ENCODE data around the gene STPG4. TPM values are rescaled to one million over a fixed set of nuclear protein-coding genes. Genes with fewer than 3 reads are reported as not detected.

The STPG4 gene
- total and polyA plus RNA-seq, 2 of the 8 experiments (the other 6 are each of a cell fraction or from before 2014, with no cell fraction given), result 0.28 TPM; not detected in 1

DNA sequence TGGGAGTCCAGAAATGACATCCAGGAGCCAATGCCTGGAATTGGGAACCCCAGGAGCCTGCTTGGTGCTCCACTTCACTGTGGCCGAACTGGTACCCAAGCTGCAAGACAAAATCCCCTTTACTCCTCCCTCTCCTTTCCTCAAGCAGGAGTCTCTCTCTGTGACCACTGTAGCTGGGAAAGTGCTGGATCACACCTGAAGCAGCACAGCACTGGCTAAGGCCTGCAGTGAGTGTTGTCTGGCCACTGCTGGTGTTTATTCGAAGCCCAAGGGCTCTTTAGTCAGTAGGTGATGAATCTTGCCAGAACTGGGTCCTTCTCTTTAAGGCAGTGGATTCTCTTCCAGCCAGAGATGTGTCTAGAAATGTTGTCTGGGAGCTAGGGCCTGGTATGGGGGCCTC, 26.4 kb downstream of the STPG4 start (continued):
- TF ChIP-seq, protein P1, sequence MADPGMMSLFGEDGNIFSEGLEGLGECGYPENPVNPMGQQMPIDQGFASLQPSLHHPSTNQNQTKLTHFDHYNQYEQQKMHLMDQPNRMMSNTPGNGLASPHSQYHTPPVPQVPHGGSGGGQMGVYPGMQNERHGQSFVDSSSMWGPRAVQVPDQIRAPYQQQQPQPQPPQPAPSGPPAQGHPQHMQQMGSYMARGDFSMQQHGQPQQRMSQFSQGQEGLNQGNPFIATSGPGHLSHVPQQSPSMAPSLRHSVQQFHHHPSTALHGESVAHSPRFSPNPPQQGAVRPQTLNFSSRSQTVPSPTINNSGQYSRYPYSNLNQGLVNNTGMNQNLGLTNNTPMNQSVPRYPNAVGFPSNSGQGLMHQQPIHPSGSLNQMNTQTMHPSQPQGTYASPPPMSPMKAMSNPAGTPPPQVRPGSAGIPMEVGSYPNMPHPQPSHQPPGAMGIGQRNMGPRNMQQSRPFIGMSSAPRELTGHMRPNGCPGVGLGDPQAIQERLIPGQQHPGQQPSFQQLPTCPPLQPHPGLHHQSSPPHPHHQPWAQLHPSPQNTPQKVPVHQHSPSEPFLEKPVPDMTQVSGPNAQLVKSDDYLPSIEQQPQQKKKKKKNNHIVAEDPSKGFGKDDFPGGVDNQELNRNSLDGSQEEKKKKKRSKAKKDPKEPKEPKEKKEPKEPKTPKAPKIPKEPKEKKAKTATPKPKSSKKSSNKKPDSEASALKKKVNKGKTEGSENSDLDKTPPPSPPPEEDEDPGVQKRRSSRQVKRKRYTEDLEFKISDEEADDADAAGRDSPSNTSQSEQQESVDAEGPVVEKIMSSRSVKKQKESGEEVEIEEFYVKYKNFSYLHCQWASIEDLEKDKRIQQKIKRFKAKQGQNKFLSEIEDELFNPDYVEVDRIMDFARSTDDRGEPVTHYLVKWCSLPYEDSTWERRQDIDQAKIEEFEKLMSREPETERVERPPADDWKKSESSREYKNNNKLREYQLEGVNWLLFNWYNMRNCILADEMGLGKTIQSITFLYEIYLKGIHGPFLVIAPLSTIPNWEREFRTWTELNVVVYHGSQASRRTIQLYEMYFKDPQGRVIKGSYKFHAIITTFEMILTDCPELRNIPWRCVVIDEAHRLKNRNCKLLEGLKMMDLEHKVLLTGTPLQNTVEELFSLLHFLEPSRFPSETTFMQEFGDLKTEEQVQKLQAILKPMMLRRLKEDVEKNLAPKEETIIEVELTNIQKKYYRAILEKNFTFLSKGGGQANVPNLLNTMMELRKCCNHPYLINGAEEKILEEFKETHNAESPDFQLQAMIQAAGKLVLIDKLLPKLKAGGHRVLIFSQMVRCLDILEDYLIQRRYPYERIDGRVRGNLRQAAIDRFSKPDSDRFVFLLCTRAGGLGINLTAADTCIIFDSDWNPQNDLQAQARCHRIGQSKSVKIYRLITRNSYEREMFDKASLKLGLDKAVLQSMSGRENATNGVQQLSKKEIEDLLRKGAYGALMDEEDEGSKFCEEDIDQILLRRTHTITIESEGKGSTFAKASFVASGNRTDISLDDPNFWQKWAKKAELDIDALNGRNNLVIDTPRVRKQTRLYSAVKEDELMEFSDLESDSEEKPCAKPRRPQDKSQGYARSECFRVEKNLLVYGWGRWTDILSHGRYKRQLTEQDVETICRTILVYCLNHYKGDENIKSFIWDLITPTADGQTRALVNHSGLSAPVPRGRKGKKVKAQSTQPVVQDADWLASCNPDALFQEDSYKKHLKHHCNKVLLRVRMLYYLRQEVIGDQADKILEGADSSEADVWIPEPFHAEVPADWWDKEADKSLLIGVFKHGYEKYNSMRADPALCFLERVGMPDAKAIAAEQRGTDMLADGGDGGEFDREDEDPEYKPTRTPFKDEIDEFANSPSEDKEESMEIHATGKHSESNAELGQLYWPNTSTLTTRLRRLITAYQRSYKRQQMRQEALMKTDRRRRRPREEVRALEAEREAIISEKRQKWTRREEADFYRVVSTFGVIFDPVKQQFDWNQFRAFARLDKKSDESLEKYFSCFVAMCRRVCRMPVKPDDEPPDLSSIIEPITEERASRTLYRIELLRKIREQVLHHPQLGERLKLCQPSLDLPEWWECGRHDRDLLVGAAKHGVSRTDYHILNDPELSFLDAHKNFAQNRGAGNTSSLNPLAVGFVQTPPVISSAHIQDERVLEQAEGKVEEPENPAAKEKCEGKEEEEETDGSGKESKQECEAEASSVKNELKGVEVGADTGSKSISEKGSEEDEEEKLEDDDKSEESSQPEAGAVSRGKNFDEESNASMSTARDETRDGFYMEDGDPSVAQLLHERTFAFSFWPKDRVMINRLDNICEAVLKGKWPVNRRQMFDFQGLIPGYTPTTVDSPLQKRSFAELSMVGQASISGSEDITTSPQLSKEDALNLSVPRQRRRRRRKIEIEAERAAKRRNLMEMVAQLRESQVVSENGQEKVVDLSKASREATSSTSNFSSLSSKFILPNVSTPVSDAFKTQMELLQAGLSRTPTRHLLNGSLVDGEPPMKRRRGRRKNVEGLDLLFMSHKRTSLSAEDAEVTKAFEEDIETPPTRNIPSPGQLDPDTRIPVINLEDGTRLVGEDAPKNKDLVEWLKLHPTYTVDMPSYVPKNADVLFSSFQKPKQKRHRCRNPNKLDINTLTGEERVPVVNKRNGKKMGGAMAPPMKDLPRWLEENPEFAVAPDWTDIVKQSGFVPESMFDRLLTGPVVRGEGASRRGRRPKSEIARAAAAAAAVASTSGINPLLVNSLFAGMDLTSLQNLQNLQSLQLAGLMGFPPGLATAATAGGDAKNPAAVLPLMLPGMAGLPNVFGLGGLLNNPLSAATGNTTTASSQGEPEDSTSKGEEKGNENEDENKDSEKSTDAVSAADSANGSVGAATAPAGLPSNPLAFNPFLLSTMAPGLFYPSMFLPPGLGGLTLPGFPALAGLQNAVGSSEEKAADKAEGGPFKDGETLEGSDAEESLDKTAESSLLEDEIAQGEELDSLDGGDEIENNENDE (IDR thresholded peaks at IDR 0.05; ENCODE audit: insufficient replicate concordance, low read length), result no peak
- TF ChIP-seq SIX5 (IDR thresholded peaks at IDR 0.05; ENCODE audit: low read depth, low read length) (no peak), RFX5 (IDR thresholded peaks at IDR 0.05; ENCODE audit: borderline replicate concordance, low read depth, low read length) (no peak), JUND (IDR thresholded peaks at IDR 0.05; ENCODE audit: low read length) (no peak), MAFK (IDR thresholded peaks at IDR 0.05; ENCODE audit: low read depth, low read length) (no peak), TBP (IDR thresholded peaks at IDR 0.05; ENCODE audit: low read depth, low read length) (no peak), EGR1 (IDR thresholded peaks at IDR 0.05; ENCODE audit: borderline replicate concordance, low read depth, low read length) (no peak), CREB1 (IDR thresholded peaks at IDR 0.05) (no peak), EZH2 (IDR thresholded peaks at IDR 0.05; ENCODE audit: low read depth, low read length, severe bottlenecking) (no peak), GTF2F1 (IDR thresholded peaks at IDR 0.05; ENCODE audit: borderline replicate concordance, low read depth, low read length) (no peak), TAF7 (optimal IDR thresholded peaks at IDR 0.05; ENCODE audit: borderline replicate concordance, low read depth, low read length) (no peak), POU5F1 (IDR thresholded peaks at IDR 0.05; ENCODE audit: low read depth, low read length) (no peak), YY1 (IDR thresholded peaks at IDR 0.05; ENCODE audit: low read depth, low read length) (no peak)

All from H1 (cell line).